Astrocyte (in vitro differentiated cells and primary cell): Measurements from ENCODE around the gene TEAD1. TPM values are rescaled to one million over a fixed set of nuclear protein-coding genes. Genes with fewer than 3 reads are reported as not detected.
A peak's percentile ranks its signal among the peaks of the same experiment; 100 is the strongest.

Experiments
- DNase-seq: peaks from one replicate; pipeline ENCODE4 v3.0.0-alpha.2; 2010; ENCODE audit warnings: low read depth
- FAIRE-seq: peaks from 2 replicates; lab custom pipeline; 2011; peaks lifted over from hg19 to GRCh38; lab: Jason Lieb, UNC
- H2AFZ ChIP-seq: 2 replicates; pipeline ENCODE4 v1.6.0; 2012; ENCODE audit warnings: low read depth, low read length, inconsistent platforms
- H3K27ac ChIP-seq: 2 replicates; pipeline ENCODE4 v1.5.1; 2011; ENCODE audit warnings: low read depth, low read length, inconsistent platforms
- H3K27me3 ChIP-seq: 2 replicates; pipeline ENCODE4 v1.6.0; 2011; ENCODE audit warnings: low read length, inconsistent platforms; ENCODE audit not compliant: insufficient read depth
- H3K36me3 ChIP-seq: 2 replicates; pipeline ENCODE4 v1.5.1; 2011; ENCODE audit warnings: low read length, inconsistent platforms; ENCODE audit not compliant: insufficient read depth
- H3K4me1 ChIP-seq: 2 replicates; pipeline ENCODE4 v1.5.1; 2011; ENCODE audit warnings: low read length, inconsistent platforms; ENCODE audit not compliant: insufficient read depth
- H3K4me2 ChIP-seq: 2 replicates; pipeline ENCODE4 v1.6.0; 2012; ENCODE audit warnings: low read length, inconsistent platforms
- H3K4me3 ChIP-seq: 2 replicates; pipeline ENCODE4 v1.5.1; 2011; ENCODE audit warnings: low read depth, mild to moderate bottlenecking, low read length, inconsistent platforms; ENCODE audit not compliant: insufficient read depth
- H3K79me2 ChIP-seq: 2 replicates; pipeline ENCODE4 v1.6.0; 2012; ENCODE audit warnings: mild to moderate bottlenecking, low read length, inconsistent platforms; ENCODE audit not compliant: insufficient read depth
- H3K9ac ChIP-seq: 2 replicates; pipeline ENCODE4 v1.6.0; 2012; ENCODE audit warnings: mild to moderate bottlenecking, low read length, inconsistent platforms
- H3K9me3 ChIP-seq: 2 replicates; pipeline ENCODE4 v1.5.1; 2012; ENCODE audit warnings: low read depth, mild to moderate bottlenecking, low read length, inconsistent platforms; ENCODE audit not compliant: insufficient read depth
- H4K20me1 ChIP-seq: 2 replicates; pipeline ENCODE4 v1.6.0; 2012; ENCODE audit warnings: low read length, inconsistent platforms; ENCODE audit not compliant: insufficient read depth
- H3K27ac Mint-ChIP-seq: one replicate; pipeline ENCODE4 v1.8.0; 2021; ENCODE audit warnings: mild to moderate bottlenecking, mixed read lengths; ENCODE audit not compliant: unreplicated experiment
- H3K27me3 Mint-ChIP-seq: one replicate; pipeline ENCODE4 v1.8.0; 2021; ENCODE audit warnings: low read depth, mixed read lengths; ENCODE audit not compliant: unreplicated experiment
- H3K36me3 Mint-ChIP-seq: one replicate; pipeline ENCODE4 v1.8.0; 2021; ENCODE audit warnings: low read depth, mixed read lengths; ENCODE audit not compliant: unreplicated experiment
- H3K4me1 Mint-ChIP-seq: one replicate; pipeline ENCODE4 v1.8.0; 2021; ENCODE audit warnings: low read depth, mixed read lengths; ENCODE audit not compliant: unreplicated experiment
- H3K4me3 Mint-ChIP-seq: one replicate; pipeline ENCODE4 v1.8.0; 2021; ENCODE audit warnings: mild to moderate bottlenecking, moderate library complexity, mixed read lengths; ENCODE audit not compliant: unreplicated experiment
- H3K9me3 Mint-ChIP-seq: one replicate; pipeline ENCODE4 v1.8.0; 2021; ENCODE audit warnings: mild to moderate bottlenecking, mixed read lengths; ENCODE audit not compliant: unreplicated experiment
- CTCF ChIP-seq: IDR thresholded peaks from 2 replicates; pipeline ENCODE4 v1.5.1; 2011; ENCODE audit warnings: low read depth, mild to moderate bottlenecking, inconsistent platforms, low read length, moderate library complexity; ENCODE audit not compliant: insufficient read depth
- EZH2 ChIP-seq: IDR thresholded peaks from 2 replicates; pipeline ENCODE4 v1.6.1; 2012; ENCODE audit warnings: mild to moderate bottlenecking, low read length, inconsistent platforms; ENCODE audit not compliant: insufficient read depth
- total RNA-seq: library from RNA; stranded (reverse); gene quantifications from 2 replicates; pipeline ENCODE4 v1.2.1, GENCODE V29; 2021

TEAD1 gene
- total RNA-seq, 1 donor from 2014 or later: 149 TPM

- H3K79me2 ChIP-seq: peaks cover 95% of the 10 kb centered on the region
These were observed 45.0 kb downstream of the TEAD1 start for GRCh38 chr11:12719221-12719620.

GRCh38 chr11:12721816-12722604 is 47.8 kb downstream of the TEAD1 start:
- peaks cover 95% of the 10 kb centered on the region for H3K79me2 ChIP-seq
- H3K4me1 ChIP-seq: peaks cover 51% of the 10 kb centered on the region
- DNase-seq: no peak
- H3K4me2 ChIP-seq: no peak overlapping the region
- H3K4me3 Mint-ChIP-seq: no peak overlapping the region
- no peak overlapping the region for H3K27ac ChIP-seq
- H3K4me1 Mint-ChIP-seq: peaks cover 71% of the 10 kb centered on the region
- peaks cover 89% of the 10 kb centered on the region for H4K20me1 ChIP-seq
- TF ChIP-seq EZH2: no peak
- TF ChIP-seq CTCF: no peak
- no peak overlapping the region for H2AFZ ChIP-seq
- no peaks in the 10 kb centered on the region for H3K9me3 Mint-ChIP-seq
- no peak for FAIRE-seq
- no peaks in the 10 kb centered on the region for H3K27me3 Mint-ChIP-seq
- no peak overlapping the region for H3K9ac ChIP-seq
- no peaks in the 10 kb centered on the region for H3K27me3 ChIP-seq
- H3K36me3 ChIP-seq: no peaks in the 10 kb centered on the region
- H3K27ac Mint-ChIP-seq: no peak overlapping the region
- no peaks in the 10 kb centered on the region for H3K9me3 ChIP-seq
- H3K4me3 ChIP-seq: no peak overlapping the region
- peaks cover 4% of the 10 kb centered on the region for H3K36me3 Mint-ChIP-seq

More at GRCh38 chr11:12719221-12719620, 45.0 kb downstream of the TEAD1 start:
- Histone ChIP-seq H3K4me2 (no peak overlapping the region), H3K9ac (no peak overlapping the region), H3K9me3 (no peaks in the 10 kb centered on the region), H3K27ac (no peak overlapping the region), H3K4me3 (no peak overlapping the region), H3K36me3 (no peaks in the 10 kb centered on the region), H3K4me1 (peaks cover 26% of the 10 kb centered on the region), H4K20me1 (peaks cover 98% of the 10 kb centered on the region), H2AFZ (no peak overlapping the region), H3K27me3 (no peaks in the 10 kb centered on the region)
- peaks cover 13% of the 10 kb centered on the region for H3K36me3 Mint-ChIP-seq
- H3K4me3 Mint-ChIP-seq: peak overlapping the region; percentile 25
- no peaks in the 10 kb centered on the region for H3K9me3 Mint-ChIP-seq
- DNase-seq (peak; percentile 43), FAIRE-seq (no peak)
- no peaks in the 10 kb centered on the region for H3K27me3 Mint-ChIP-seq
- H3K4me1 Mint-ChIP-seq: peaks cover 59% of the 10 kb centered on the region
- H3K27ac Mint-ChIP-seq: peak overlapping the region; percentile 36
- TF ChIP-seq EZH2 (no peak), CTCF (no peak)
